H1 (cell line): ENCODE data around the gene OSMR. TPM values are rescaled to one million over a fixed set of nuclear protein-coding genes. Genes with fewer than 3 reads are reported as not detected.

Experiments
- CTCF ChIA-PET: fragments of 300-600 bp; sonication (Branson Sonifier 250); formaldehyde crosslinking; loops from one replicate; lab custom pipeline; 2021; ENCODE audit not compliant: partially characterized antibody; lab: Charles Lee
- POLR2A ChIA-PET: fragments of 300-600 bp; sonication (Branson Sonifier 250); formaldehyde crosslinking; loops from one replicate; lab custom pipeline; 2021; ENCODE audit warnings: inconsistent platforms; ENCODE audit not compliant: partially characterized antibody; lab: Charles Lee
- DNase-seq, 2 experiments: peaks; one replicate each; pipeline versions ENCODE4 v3.0.0 to v3.0.0-alpha.2; 2010 to 2022; ENCODE audit warnings: low spot score in 2 of 2, low read depth in 1 of 2, mixed read lengths in 1 of 2
- FAIRE-seq: peaks from 2 replicates; lab custom pipeline; 2011; peaks lifted over from hg19 to GRCh38; lab: Jason Lieb, UNC
- H2AFZ ChIP-seq: 2 replicates; pipeline ENCODE4 v1.8.1; 2012; ENCODE audit warnings: low read length, inconsistent platforms
- H2AK5ac ChIP-seq: 2 replicates; pipeline ENCODE4 v1.6.1; 2013; ENCODE audit warnings: low read depth, low read length
- H2BK120ac ChIP-seq: replicated peaks from 2 replicates; pipeline ENCODE3; 2013; ENCODE audit warnings: low read depth, low read length, inconsistent platforms
- H2BK12ac ChIP-seq: 2 replicates; pipeline ENCODE4 v1.6.1; 2013; ENCODE audit warnings: low read depth, low read length
- H2BK15ac ChIP-seq: 2 replicates; pipeline ENCODE4 v1.6.1; 2013; ENCODE audit warnings: low read length
- H2BK20ac ChIP-seq: 2 replicates; pipeline ENCODE4 v1.6.1; 2013; ENCODE audit warnings: low read length
- H2BK5ac ChIP-seq: 2 replicates; pipeline ENCODE4 v1.6.1; 2013; ENCODE audit warnings: low read depth, low read length
- H3K14ac ChIP-seq: 2 replicates; pipeline ENCODE4 v1.6.1; 2013; ENCODE audit warnings: inconsistent platforms; ENCODE audit not compliant: insufficient read length
- H3K18ac ChIP-seq: 2 replicates; pipeline ENCODE4 v1.6.1; 2013; ENCODE audit warnings: low read length; ENCODE audit errors: extremely low read depth
- H3K23ac ChIP-seq: 2 replicates; pipeline ENCODE4 v1.6.1; 2013; ENCODE audit warnings: inconsistent platforms; ENCODE audit not compliant: insufficient read length
- H3K23me2 ChIP-seq: 2 replicates; pipeline ENCODE4 v1.6.1; 2013; ENCODE audit warnings: low read depth, low read length
- H3K27ac ChIP-seq: 2 replicates; pipeline ENCODE4 v1.6.1; 2011; ENCODE audit warnings: low read depth, low read length, inconsistent platforms
- H3K27me3 ChIP-seq, 4 experiments: replicated peaks in 1 of 4; 1 replicate in 1 of 4; 2 replicates in 3 of 4; pipeline versions ENCODE4 v1.6.1 to v1.8.1; 2011 to 2013; ENCODE audit warnings: low read length in 3 of 4, mild to moderate bottlenecking in 3 of 4, inconsistent platforms in 2 of 4, mixed read lengths in 2 of 4, moderate library complexity in 1 of 4; ENCODE audit not compliant: control insufficient read depth in 3 of 4, insufficient read depth in 3 of 4; ENCODE audit errors: extremely low read depth in 1 of 4
- H3K36me3 ChIP-seq, 4 experiments: 2 replicates each; pipeline versions ENCODE4 v1.6.1 to v1.8.1; 2011 to 2013; ENCODE audit warnings: mild to moderate bottlenecking in 4 of 4, low read length in 3 of 4, moderate library complexity in 2 of 4, control low read depth in 1 of 4, inconsistent platforms in 1 of 4; ENCODE audit not compliant: insufficient read depth in 4 of 4, control insufficient read depth in 2 of 4
- H3K4ac ChIP-seq: replicated peaks from 2 replicates; pipeline ENCODE3; 2013; ENCODE audit warnings: low read length, low read depth, mixed read lengths, inconsistent platforms; ENCODE audit not compliant: insufficient read length
- H3K4me1 ChIP-seq, 4 experiments: replicated peaks in 1 of 4; 1 replicate in 1 of 4; 2 replicates in 3 of 4; pipeline versions ENCODE4 v1.6.1 to v1.8.1; 2011 to 2013; ENCODE audit warnings: low read length in 3 of 4, inconsistent platforms in 2 of 4, mixed read lengths in 1 of 4; ENCODE audit not compliant: insufficient read depth in 4 of 4, control insufficient read depth in 3 of 4
- H3K4me2 ChIP-seq, 2 experiments: 2 replicates each; pipeline versions ENCODE4 v1.6.1 to v1.8.1; 2011 to 2013; ENCODE audit warnings: low read depth in 2 of 2, low read length in 2 of 2, control low read depth in 1 of 2, inconsistent platforms in 1 of 2, mild to moderate bottlenecking in 1 of 2; ENCODE audit not compliant: insufficient read depth in 1 of 2
- H3K4me3 ChIP-seq, 4 experiments: fragments of 200-600, 300-600 bp in 1 of 4; sonication (generic), shearing (Covaris generic), sonication (Bioruptor Twin) in 1 of 4; 2 replicates each; pipeline versions ENCODE4 v1.5.1 to v1.8.1; 2011 to 2016; ENCODE audit warnings: low read length in 4 of 4, low read depth in 3 of 4, control low read depth in 2 of 4, inconsistent platforms in 2 of 4, mild to moderate bottlenecking in 2 of 4, mixed read lengths in 1 of 4, moderate library complexity in 1 of 4; ENCODE audit not compliant: insufficient read depth in 2 of 4; ENCODE audit errors: extremely low read depth in 1 of 4
- H3K56ac ChIP-seq: replicated peaks from 2 replicates; pipeline ENCODE3; 2013; ENCODE audit warnings: low read depth, mild to moderate bottlenecking, mixed read lengths, low read length, inconsistent platforms; ENCODE audit not compliant: insufficient read length
- H3K79me1 ChIP-seq: 2 replicates; pipeline ENCODE4 v1.6.1; 2013; ENCODE audit warnings: low read depth, low read length, control low read depth
- H3K79me2 ChIP-seq, 2 experiments: 2 replicates each; pipeline versions ENCODE4 v1.6.1 to v1.8.1; 2012 to 2013; ENCODE audit warnings: low read length in 2 of 2, mild to moderate bottlenecking in 2 of 2, inconsistent platforms in 1 of 2; ENCODE audit not compliant: insufficient read depth in 2 of 2, control insufficient read depth in 1 of 2
- H3K9ac ChIP-seq, 4 experiments: replicated peaks in 1 of 4; 1 replicate in 1 of 4; 2 replicates in 3 of 4; pipeline versions ENCODE4 v1.6.1 to v1.8.1; 2011 to 2013; ENCODE audit warnings: low read depth in 3 of 4, low read length in 3 of 4, control low read depth in 2 of 4, mild to moderate bottlenecking in 2 of 4, moderate library complexity in 2 of 4, inconsistent platforms in 1 of 4; ENCODE audit errors: extremely low read depth in 1 of 4
- H3K9me3 ChIP-seq, 2 experiments: 2 replicates each; pipeline versions ENCODE4 v1.6.1 to v1.8.1; 2012 to 2013; ENCODE audit warnings: mild to moderate bottlenecking in 2 of 2, moderate library complexity in 2 of 2, control low read depth in 1 of 2, inconsistent platforms in 1 of 2, low read depth in 1 of 2, low read length in 1 of 2, mixed read lengths in 1 of 2; ENCODE audit not compliant: insufficient read depth in 2 of 2
- H4K20me1 ChIP-seq, 2 experiments: replicated peaks in 1 of 2; 2 replicates each; pipeline versions ENCODE3 to v1.8.1; 2011 to 2013; ENCODE audit warnings: inconsistent platforms in 2 of 2, low read length in 2 of 2, mild to moderate bottlenecking in 1 of 2; ENCODE audit not compliant: insufficient read depth in 2 of 2, control insufficient read depth in 1 of 2
- H4K5ac ChIP-seq: 2 replicates; pipeline ENCODE4 v1.6.1; 2013; ENCODE audit warnings: low read length, low read depth, mixed read lengths, inconsistent platforms; ENCODE audit not compliant: insufficient read length
- H4K8ac ChIP-seq: 2 replicates; pipeline ENCODE4 v1.8.0; 2013; ENCODE audit warnings: mild to moderate bottlenecking, moderate library complexity, low read length, inconsistent platforms; ENCODE audit not compliant: insufficient read depth; ENCODE audit errors: extremely low read depth
- H4K91ac ChIP-seq: replicated peaks from 2 replicates; pipeline ENCODE3; 2013; ENCODE audit warnings: low read length, mixed read lengths, inconsistent platforms; ENCODE audit not compliant: insufficient read length
- SIN3A ChIP-seq, 2 experiments: IDR thresholded peaks in 1 of 2; conservative IDR thresholded peaks in 1 of 2; 2 replicates each; pipeline ENCODE4 v1.6.1; 2011 to 2012; ENCODE audit warnings: low read length in 2 of 2, improper control_type of control experiment in 1 of 2, low read depth in 1 of 2, mild to moderate bottlenecking in 1 of 2
- SUZ12 ChIP-seq: fragments of 200-600 bp; sonication (generic); IDR thresholded peaks from 2 replicates; pipeline ENCODE4 v1.6.1; 2012; ENCODE audit warnings: mild to moderate bottlenecking, inconsistent platforms, low read length, moderate library complexity, mixed read lengths
- TCF12 ChIP-seq: IDR thresholded peaks from 2 replicates; pipeline ENCODE4 v1.6.1; 2011; ENCODE audit warnings: low read depth, mild to moderate bottlenecking, low read length
- TEAD4 ChIP-seq: IDR thresholded peaks from 2 replicates; pipeline ENCODE4 v1.6.1; 2012; ENCODE audit warnings: low read depth, low read length, inconsistent platforms, mixed read lengths
- WGBS, 2 experiments: shearing (Covaris generic) in 1 of 2; methylation state at CpG; one replicate each; pipeline versions ENCODE4 v1.1.6 to v1.1.7; 2013 to 2015; ENCODE audit warnings: low lambda C conversion rate in 2 of 2, mixed read lengths in 2 of 2, inconsistent platforms in 1 of 2, low coverage in 1 of 2, missing lambda C conversion rate in 1 of 2; ENCODE audit not compliant: insufficient replicate concordance in 2 of 2, insufficient coverage in 1 of 2, insufficient read length in 1 of 2; ENCODE audit errors: extremely low coverage in 1 of 2, missing lambda C conversion rate in 1 of 2; 5-methylcytosine and 5-hydroxymethylcytosine counted together
- polyA plus RNA-seq, 7 experiments: library from polyadenylated mRNA; depleted of rRNA in 3 of 7; stranded (reverse) in 5 of 7; unstranded in 2 of 7; fragments of >200 nt in 5 of 7; fragments of 200-250 nt in 2 of 7; gene quantifications; 1 replicate in 5 of 7; 2 replicates in 1 of 7; 4 replicates in 1 of 7; pipeline versions ENCODE4 v1.2.1 to v1.2.3, GENCODE V29; 2011 to 2013; ENCODE audit warnings: missing spikeins in 2 of 7, mixed read lengths in 2 of 7
- total RNA-seq: library from RNA; stranded (reverse); fragmentation: NEBNext Ultra II Directional; extraction: Animal tissue kit (Norgen Biotek cat#: 25700); gene quantifications from 2 replicates; pipeline ENCODE4 v1.2.1, GENCODE V29; 2021

Gene OSMR
- total and polyA plus RNA-seq, 2 of the 8 experiments (the other 6 are each of a cell fraction or from before 2014, with no cell fraction given): 2.3 to 2.6 TPM

GRCh38 chr5:38830521-38831051, 15.2 kb upstream of the OSMR start:
- Histone ChIP-seq H3K4ac (no peak overlapping the region), H3K36me3 (no peaks in the 10 kb centered on the region), H3K4me1 (no peaks in the 10 kb centered on the region), H4K91ac (no peak overlapping the region), H3K4me2 (no peak overlapping the region), H3K9me3 (no peaks in the 10 kb centered on the region), H3K14ac (no peak overlapping the region), H2AK5ac (no peak overlapping the region), H2BK120ac (no peak overlapping the region), H3K23me2 (no peaks in the 10 kb centered on the region), H3K56ac (no peak overlapping the region), H2BK12ac (no peak overlapping the region), H3K27ac (no peak overlapping the region), H2BK15ac (no peak overlapping the region), H3K18ac (no peak overlapping the region), H4K5ac (no peak overlapping the region), H2AFZ (no peak overlapping the region), H3K79me1 (no peaks in the 10 kb centered on the region), H4K20me1 (no peaks in the 10 kb centered on the region), H3K23ac (no peak overlapping the region), H3K79me2 (no peaks in the 10 kb centered on the region), H3K4me3 (no peak overlapping the region), H3K9ac (no peak overlapping the region), H3K27me3 (no peaks in the 10 kb centered on the region), H2BK20ac (no peak overlapping the region), H4K8ac (no peak overlapping the region), H2BK5ac (no peak overlapping the region)
- WGBS, 2 experiments: 80% methylated on average over 3 of the region's 3 CpGs; no CpG with 5 or more reads in 1 of the 2 experiments
- TF ChIP-seq SIN3A (conservative IDR thresholded peaks at IDR 0.05 in 1 of 2, IDR thresholded peaks at IDR 0.05 in 1 of 2; ENCODE audit: low read depth in 1 of 2, low read length in 2 of 2) (no peak), TEAD4 (no peak), SUZ12 (no peak), TCF12 (no peak)
- ChIA-PET CTCF (interaction anchor here (0.6 to 2.3 kb wide), 10 partner anchors 14 to 559 kb away, joined by 3 to 8 read pairs (median 4); partner anchors contain the start of gene OSMR), POLR2A (no interaction called here)
- DNase-seq: no peak
- no peak for FAIRE-seq
